Tibial nerve (tissue), 4 donors: Measurements from ENCODE around the gene CRISPLD2.

ENCODE experiments used
- CTCF ChIP-seq, 5 experiments: fragments of 200-600 bp in 3 of 5; fragments of 450-650 bp in 2 of 5; sonication (generic) in 3 of 5; IDR thresholded peaks; one replicate each; pipeline ENCODE4 v1.5.1; 2016 to 2019; ENCODE audit warnings: antibody characterized with exemption in 5 of 5, mild to moderate bottlenecking in 3 of 5, moderate library complexity in 2 of 5
- EP300 ChIP-seq, 2 donors: sonication (generic); formaldehyde crosslinking; IDR thresholded peaks; one replicate each; pipeline ENCODE4 v1.6.1; 2017; ENCODE audit warnings: antibody characterized with exemption in 2 of 2, mild to moderate bottlenecking in 1 of 2
- POLR2A ChIP-seq, 2 donors: fragments of 450-650 bp; IDR thresholded peaks; one replicate each; pipeline ENCODE4 v1.6.1; 2017; ENCODE audit warnings: antibody characterized with exemption in 2 of 2, mild to moderate bottlenecking in 2 of 2, moderate library complexity in 2 of 2

- no peak for TF ChIP-seq CTCF (IDR thresholded peaks at IDR 0.05)
- TF ChIP-seq EP300 (IDR thresholded peaks at IDR 0.05), result no peak
- no peak for TF ChIP-seq POLR2A (IDR thresholded peaks at IDR 0.05)
Observed at GRCh38 chr16:84813141-84813934, 6.4 kb upstream of the CRISPLD2 start.
